SK-N-MC (cell line): ENCODE data around the gene NOS1AP.

ENCODE experiments used
- DNase-seq: peaks from one replicate; pipeline ENCODE4 v3.0.0-alpha.2; 2011; ENCODE audit warnings: low read depth, low spot score
- H3K27ac ChIP-seq: fragments of 200-600 bp; sonication (generic); 2 replicates; pipeline ENCODE4 v1.5.1; 2016; ENCODE audit warnings: mixed run types
- H3K36me3 ChIP-seq: fragments of 200-600 bp; sonication (generic); 2 replicates; pipeline ENCODE4 v1.6.1; 2017; ENCODE audit warnings: antibody characterized with exemption, low read length, mixed read lengths; ENCODE audit not compliant: insufficient read depth
- H3K4me3 ChIP-seq: fragments of 200-600 bp; sonication (generic); 2 replicates; pipeline ENCODE4 v1.5.1; 2016
- H3K9ac ChIP-seq: fragments of 200-600 bp; sonication (generic); 2 replicates; pipeline ENCODE4 v1.8.0; 2017; ENCODE audit warnings: mixed run types, mixed read lengths; ENCODE audit not compliant: insufficient read length
- H3K9me3 ChIP-seq: fragments of 200-600 bp; sonication (generic); 2 replicates; pipeline ENCODE4 v1.6.1; 2017; ENCODE audit warnings: low read depth, mild to moderate bottlenecking, antibody characterized with exemption, low read length, moderate library complexity, mixed read lengths
- EZH2 ChIP-seq: fragments of 200-600 bp; sonication (generic); IDR thresholded peaks from one replicate; pipeline ENCODE4 v1.6.1; 2017; ENCODE audit warnings: antibody characterized with exemption
- FOXP2 ChIP-seq: optimal IDR thresholded peaks from 2 replicates; pipeline ENCODE3; 2011; ENCODE audit warnings: mild to moderate bottlenecking, moderate library complexity; ENCODE audit not compliant: insufficient read depth; ENCODE audit errors: extremely low read length, control extremely low read depth
- POLR2AphosphoS5 ChIP-seq: IDR thresholded peaks from 2 replicates; pipeline ENCODE4 v1.6.1; 2012; ENCODE audit warnings: mild to moderate bottlenecking, low read depth, low read length, borderline replicate concordance

NOS1AP gene

DNA sequence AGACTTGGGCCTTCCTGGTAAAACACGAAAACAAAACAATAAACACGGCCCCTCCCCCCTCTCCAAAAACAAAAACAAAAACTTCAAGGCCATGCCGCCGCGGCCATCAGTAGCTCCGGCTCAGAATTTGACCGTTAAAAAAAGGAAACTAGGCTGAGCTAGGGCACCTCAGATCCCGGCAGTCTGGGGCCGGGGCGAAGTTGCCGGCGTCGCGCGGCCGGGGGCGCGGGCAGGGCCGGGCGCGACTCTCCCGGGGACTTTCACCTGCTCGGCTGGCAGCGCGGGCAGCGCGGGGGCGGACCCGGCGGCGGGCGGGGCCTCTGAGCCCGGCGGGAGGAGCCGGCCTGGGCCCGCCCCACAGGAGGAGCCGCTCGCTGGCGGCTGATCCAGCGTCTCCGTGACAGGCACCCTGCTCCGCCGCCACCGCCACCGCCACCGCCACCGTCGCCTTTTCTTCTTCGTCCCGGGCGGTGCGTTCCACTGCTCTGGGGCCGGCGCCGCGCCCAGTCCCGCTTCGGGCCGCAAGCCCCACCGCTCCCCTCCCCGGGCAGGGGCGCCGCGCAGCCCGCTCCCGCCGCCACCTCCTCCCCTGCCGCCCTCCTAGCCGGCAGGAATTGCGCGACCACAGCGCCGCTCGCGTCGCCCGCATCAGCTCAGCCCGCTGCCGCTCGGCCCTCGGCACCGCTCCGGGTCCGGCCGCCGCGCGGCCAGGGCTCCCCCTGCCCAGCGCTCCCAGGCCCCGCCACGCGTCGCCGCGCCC, at the start of gene NOS1AP:
NOS1AP (plus strand) TSS at position 358 of the 760 bp plus-strand sequence. CDS start 487 bp downstream, outside the sequence.
- no peaks in the 10 kb centered on the region for H3K9me3 ChIP-seq
- peaks cover 5% of the 10 kb centered on the region; the same call in 1 of the 2 replicates for H3K36me3 ChIP-seq
- TF ChIP-seq FOXP2, result no peak
- peak; percentile 29; the same call in 1 of the 2 replicates for TF ChIP-seq POLR2AphosphoS5
- TF ChIP-seq EZH2, result no peak
- H3K9ac ChIP-seq, result peak within 1 kb of the TSS; percentile 70
- H3K27ac ChIP-seq, result no peak within 1 kb of the TSS
- H3K4me3 ChIP-seq, result peak within 1 kb of the TSS; percentile 87
- no peak for DNase-seq

DNA sequence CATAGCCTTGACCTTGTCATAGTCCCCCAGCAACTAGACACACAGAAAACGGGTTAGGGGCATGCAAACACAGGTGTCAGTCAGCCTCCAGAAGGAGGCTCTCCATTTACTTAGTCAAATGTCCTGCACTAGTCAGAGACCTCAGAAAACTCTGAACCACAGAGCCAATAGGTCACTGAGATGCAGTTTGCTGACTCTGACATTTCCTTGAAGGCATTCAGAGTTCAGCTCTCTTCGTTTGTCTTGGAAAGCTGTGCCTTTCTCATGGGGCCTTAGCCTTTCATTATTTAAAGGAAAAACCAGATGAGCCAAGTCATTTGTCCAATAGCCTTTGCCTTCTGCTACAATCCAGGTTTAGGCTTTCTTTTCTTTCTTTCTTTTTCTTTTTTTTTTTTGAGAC, 49.3 kb upstream of the NOS1AP start:
- Histone ChIP-seq H3K4me3 (no peak overlapping the region), H3K9ac (no peak overlapping the region), H3K27ac (no peak overlapping the region), H3K9me3 (no peaks in the 10 kb centered on the region), H3K36me3 (no peaks in the 10 kb centered on the region)
- no peak for TF ChIP-seq EZH2
- no peak for TF ChIP-seq FOXP2
- TF ChIP-seq POLR2AphosphoS5, result no peak
- DNase-seq, result no peak

DNA sequence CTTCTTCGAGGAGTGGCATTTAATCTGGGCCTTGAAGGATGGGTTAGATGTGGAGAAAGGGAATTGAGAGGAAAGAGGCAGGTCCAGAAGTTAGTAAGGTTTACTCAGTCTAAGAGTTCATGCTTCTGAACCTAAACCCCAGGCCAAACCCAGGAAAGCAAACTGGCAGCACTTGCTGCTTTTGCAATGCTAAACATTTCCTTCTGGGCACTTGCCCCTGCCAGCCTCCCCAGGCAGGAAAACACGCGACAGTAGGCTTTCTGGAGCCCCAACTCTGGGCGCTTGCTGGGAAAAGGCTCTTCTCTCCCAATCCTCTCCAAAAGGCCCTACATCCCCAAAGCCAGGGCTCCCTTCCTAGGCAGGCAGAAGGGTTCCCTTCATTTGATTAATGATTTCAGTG, 48.4 kb upstream of the NOS1AP start:
- Histone ChIP-seq H3K4me3 (no peak overlapping the region), H3K9me3 (no peaks in the 10 kb centered on the region), H3K9ac (no peak overlapping the region), H3K27ac (no peak overlapping the region), H3K36me3 (no peaks in the 10 kb centered on the region)
- TF ChIP-seq FOXP2 (no peak), POLR2AphosphoS5 (no peak), EZH2 (no peak)
- DNase-seq, result no peak

GRCh38 chr1:162022626-162023025, 46.9 kb upstream of the NOS1AP start:
- Histone ChIP-seq H3K36me3 (no peaks in the 10 kb centered on the region), H3K9me3 (no peaks in the 10 kb centered on the region), H3K9ac (no peak overlapping the region), H3K27ac (no peak overlapping the region), H3K4me3 (no peak overlapping the region)
- TF ChIP-seq EZH2, result no peak
- no peak for TF ChIP-seq POLR2AphosphoS5
- no peak for TF ChIP-seq FOXP2
- no peak for DNase-seq

DNA sequence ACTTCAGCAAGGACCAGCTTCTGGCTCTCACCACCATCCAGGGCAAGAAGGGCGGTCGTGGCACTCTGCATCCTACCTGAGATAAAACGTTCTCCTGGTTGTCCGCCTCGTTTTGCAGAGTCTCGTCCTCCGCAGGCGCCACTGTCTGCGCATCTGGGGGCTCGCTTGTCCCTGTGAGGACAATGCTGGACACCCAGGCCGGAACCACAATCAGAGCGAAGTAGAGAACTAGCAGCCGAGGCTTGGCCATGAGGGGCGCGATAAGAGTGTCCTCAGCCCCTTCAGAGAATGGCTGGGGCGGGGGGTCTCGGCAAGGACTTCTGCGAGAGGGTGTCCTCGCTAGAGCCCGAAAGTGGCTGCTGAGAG, 46.3 kb upstream of the NOS1AP start:
- H3K27ac ChIP-seq, result no peak overlapping the region
- no peaks in the 10 kb centered on the region for H3K36me3 ChIP-seq
- H3K4me3 ChIP-seq, result peak overlapping the region; percentile 92
- H3K9ac ChIP-seq, result no peak overlapping the region
- TF ChIP-seq FOXP2, result no peak
- no peak for TF ChIP-seq EZH2
- TF ChIP-seq POLR2AphosphoS5, result no peak
- DNase-seq, result no peak
- no peaks in the 10 kb centered on the region for H3K9me3 ChIP-seq

DNA sequence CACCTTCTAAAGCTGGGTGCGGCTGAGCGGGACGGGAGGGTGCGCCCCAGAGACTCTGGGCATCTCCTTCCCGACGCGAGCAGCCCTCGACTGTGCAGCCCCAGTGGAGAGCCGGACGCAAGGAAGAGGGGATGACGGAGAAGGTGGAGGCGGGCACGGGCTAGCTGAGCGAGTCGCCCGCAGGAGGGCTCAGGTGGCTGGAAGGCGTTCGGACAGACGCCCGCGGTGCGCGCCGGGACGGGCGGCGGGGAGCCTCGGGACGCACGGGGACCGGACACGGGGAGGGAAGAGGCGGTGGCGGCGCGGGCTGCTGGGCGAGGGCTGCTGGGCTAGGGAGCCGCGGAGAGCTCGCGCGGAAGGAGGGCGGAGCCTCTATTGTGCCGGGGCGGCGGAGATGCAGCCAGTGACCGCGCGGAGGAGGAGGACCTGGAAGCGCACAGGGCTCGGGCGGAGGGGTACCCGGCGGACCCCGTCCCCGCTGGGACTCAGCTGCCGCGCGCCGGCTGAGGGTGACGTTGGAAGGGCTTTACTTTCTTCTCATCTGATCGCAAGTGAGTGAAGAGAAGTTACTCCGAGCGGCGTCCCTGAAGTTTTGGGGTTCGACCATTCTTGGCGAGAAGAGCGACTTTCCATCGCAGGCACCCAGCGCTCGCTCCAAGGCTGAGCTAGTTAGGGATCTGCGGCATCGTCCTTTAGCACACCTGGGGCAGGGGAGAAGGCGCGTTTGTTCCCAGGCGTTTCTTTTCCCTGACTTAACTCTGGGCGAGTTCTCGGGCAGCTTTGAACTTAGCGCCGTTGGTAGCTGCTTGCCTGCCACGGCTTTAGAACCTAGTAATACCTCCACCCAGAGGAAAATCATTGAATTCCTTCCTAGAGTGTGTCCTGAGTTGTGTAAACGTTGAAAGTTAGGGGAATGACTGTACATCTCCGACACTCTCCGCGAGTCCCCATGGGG, 45.7 kb upstream of the NOS1AP start, which contains the start of gene OLFML2B:
OLFML2B (minus strand) TSS at position 323 of the 955 bp plus-strand sequence. CDS start 439 bp downstream, outside the sequence.
- H3K36me3 ChIP-seq, result no peaks in the 10 kb centered on the region

GRCh38 chr1:162025541-162025940, 44.0 kb upstream of the NOS1AP start:
- no peak for TF ChIP-seq POLR2AphosphoS5
- no peak for TF ChIP-seq EZH2
- TF ChIP-seq FOXP2, result no peak
- H3K4me3 ChIP-seq, result no peak overlapping the region
- H3K27ac ChIP-seq, result no peak overlapping the region
- no peaks in the 10 kb centered on the region for H3K36me3 ChIP-seq
- no peak overlapping the region for H3K9ac ChIP-seq
- no peak for DNase-seq
- H3K9me3 ChIP-seq, result no peaks in the 10 kb centered on the region

More for the DNA sequence above, 45.7 kb upstream of the NOS1AP start, which contains the start of gene OLFML2B:
- Histone ChIP-seq H3K9ac (peak within 1 kb of the TSS; percentile 56), H3K9me3 (no peaks in the 10 kb centered on the region), H3K4me3 (peak within 1 kb of the TSS; percentile 92), H3K27ac (no peak within 1 kb of the TSS)
- TF ChIP-seq EZH2, result no peak
- TF ChIP-seq POLR2AphosphoS5, result no peak
- TF ChIP-seq FOXP2, result no peak
- DNase-seq, result peak; percentile 53

DNA sequence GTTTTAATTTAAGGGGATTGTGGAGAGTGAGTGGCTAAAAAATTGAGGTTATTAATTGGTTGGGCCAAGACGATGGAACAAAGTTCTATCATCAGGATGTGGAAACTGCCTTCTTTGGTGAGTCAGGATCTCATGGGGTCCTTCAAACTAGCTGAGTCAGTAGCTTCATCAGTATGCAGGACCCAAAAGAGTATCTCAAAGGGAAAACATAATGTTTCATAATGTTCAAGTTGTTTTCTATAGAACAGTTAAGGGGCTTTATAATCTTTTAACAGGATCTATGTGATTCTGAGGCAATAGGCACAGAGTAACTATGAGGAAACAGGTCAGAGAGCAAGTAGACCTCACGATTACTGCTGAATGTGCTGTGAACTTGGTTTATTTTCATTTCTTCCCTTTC, 42.6 kb upstream of the NOS1AP start:
- H3K4me3 ChIP-seq, result no peak overlapping the region
- no peaks in the 10 kb centered on the region for H3K36me3 ChIP-seq
- TF ChIP-seq FOXP2 (no peak), POLR2AphosphoS5 (no peak), EZH2 (no peak)
- DNase-seq, result no peak
- no peak overlapping the region for H3K27ac ChIP-seq
- H3K9ac ChIP-seq, result no peak overlapping the region
- no peaks in the 10 kb centered on the region for H3K9me3 ChIP-seq
